DMS53 treated with DMSO at 0.1 percent for 48 hours (cell line): ENCODE results near the gene WDR93.

Source experiments
- DNase-seq: peaks from one replicate; lab custom pipeline; 2025; ENCODE audit not compliant: unreplicated experiment; lab: John Stamatoyannopoulos, UW

The WDR93 gene

GRCh38 chr15:89690276-89691218, at the start of gene WDR93, which contains the start of gene PEX11A:
WDR93 (plus strand) TSS chr15:89690811; CDS start chr15:89701747, 10,936 bp downstream.
PEX11A (minus strand) TSS chr15:89690754; CDS start chr15:89690632, 122 bp downstream.
- peak; percentile 62 for DNase-seq

DNA sequence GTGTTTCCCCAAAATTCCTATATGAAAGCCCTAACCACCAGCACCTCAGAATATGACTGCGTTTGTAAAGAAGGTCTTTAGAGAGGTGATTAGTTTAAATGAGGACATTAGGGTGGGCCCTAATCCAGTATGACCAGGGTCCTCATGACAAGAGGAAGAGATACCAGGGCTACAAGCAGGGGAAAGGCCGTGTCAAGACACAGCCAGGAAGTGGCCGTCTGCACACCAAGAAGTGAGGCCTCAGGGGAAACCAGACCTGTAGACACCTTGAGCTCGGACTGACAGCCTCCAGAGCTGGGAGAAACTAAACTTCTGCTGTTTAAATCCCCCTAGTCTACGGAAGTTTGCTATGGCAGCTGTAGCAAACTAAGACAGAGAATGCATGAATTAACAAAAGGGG, 49.6 kb upstream of the WDR93 start:
- no peak for DNase-seq

GRCh38 chr15:89642106-89642505, 48.5 kb upstream of the WDR93 start:
- no peak for DNase-seq

GRCh38 chr15:89645680-89646079, 44.9 kb upstream of the WDR93 start:
- DNase-seq = no peak

DNA sequence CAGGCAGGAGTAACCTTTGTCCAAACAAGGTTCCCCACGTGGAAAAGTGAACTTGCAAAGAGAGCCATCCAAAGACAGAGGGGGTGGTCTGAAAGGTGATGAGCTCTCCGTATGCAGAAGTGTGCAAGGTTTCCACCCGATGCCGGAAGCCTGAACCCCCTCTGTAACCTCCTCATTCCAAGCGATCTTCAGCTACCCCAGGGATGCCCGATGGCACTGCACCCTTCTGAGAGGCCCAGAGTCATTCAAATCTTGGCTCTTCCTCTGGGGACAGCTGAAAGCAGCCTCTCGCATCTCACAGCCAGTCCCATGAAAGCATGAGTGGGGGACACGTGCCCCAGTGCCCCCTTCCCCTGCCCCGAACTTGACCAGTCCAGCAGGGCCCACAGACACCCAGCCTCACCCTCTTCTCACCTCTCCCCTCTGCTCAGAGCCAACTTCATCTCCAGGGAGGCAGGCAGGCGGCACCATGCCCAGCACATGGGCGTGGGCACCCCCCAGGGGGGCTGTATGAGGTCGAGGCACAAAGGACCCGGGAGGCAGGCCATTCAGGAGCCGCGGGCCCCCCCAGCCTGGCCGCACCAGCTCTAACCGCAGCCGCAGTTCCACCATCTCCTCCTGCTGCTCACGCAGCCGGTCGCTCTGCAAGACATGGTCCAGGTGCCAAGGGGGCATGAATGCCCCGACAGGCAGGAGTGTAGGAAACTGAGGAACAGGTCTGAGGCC, 44.0 kb upstream of the WDR93 start:
- no peak for DNase-seq

DNA sequence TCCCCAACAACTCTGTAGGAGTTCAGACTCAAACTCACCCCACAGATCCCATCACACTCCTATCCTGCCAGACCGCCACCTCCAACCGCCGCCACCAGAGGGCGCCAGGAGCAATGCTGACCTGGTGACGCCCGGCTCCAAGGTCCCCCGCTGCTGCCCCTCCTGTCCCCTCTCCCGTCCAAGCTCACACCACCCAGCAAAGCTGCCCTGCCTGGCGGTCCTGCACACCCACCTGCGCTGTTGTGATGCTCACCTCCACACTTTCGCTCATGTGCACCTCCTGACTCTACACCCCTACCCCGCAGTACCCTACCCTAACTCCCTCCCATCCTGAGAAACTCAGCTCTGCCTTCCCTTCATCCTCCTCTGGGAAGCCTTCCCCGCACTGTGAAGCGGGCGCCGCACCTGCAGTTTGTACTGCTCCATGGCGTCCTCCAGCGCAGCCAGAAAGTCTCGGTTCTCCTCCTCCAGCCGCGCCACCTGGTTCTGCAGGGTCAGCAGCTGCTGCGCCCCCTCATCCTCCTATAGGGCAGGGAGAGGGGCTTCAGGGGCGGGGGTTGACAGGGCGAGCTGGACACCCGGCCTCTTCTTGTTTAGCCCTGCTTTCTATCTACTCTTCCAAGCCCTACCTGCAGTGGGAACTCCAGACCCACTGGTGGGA, 43.3 kb upstream of the WDR93 start:
- peak; percentile 15 for DNase-seq

DNA sequence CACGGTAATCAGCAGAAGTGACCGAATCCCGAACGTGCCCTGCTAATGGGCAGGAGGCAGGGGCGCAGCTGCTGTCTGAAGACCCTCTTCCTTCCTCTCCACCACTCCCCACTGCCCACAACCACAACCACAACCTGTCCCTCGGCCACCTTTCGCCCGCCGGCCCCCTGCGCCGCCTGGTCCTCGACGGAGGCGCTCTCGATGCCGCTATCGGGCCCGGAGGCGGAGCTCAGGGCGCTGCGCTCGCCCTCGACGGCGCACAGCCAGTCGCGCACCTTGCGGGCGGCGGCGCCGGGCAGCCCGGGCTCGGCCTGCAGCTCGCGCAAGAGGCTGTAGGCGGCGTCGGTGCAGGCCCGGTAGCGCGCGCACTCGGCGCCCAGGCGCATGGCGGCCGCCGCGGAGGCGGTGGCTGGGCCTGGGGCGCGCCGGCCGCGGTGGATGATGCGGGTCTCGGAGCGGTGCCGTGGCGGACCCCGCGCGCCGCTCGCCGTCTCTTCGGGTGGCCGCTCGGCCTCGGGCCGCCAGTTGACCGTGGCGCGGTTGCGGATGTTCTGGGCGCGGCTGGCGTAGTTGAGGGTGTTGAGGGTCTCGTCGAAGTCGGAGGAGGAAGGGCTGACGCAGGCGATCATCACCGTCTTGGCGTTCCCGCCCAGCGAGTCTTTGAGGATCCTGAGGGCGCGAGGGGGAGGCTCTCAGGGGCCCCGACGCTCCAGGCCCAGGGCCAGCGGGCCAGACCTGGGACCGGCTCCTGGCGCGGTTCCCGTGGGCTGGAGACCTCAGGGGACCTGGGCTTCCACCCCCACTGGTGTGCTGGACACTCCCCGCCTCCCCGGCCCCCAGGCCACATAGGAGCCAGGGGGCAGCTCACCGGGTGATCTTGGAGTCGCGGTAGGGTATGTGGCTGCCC, 42.3 kb upstream of the WDR93 start:
- no peak for DNase-seq

- DNase-seq = no peak
Measured at GRCh38 chr15:89649013-89649625, 41.5 kb upstream of the WDR93 start.

- DNase-seq = no peak
Measured at GRCh38 chr15:89649716-89650115, 40.9 kb upstream of the WDR93 start.

DNA sequence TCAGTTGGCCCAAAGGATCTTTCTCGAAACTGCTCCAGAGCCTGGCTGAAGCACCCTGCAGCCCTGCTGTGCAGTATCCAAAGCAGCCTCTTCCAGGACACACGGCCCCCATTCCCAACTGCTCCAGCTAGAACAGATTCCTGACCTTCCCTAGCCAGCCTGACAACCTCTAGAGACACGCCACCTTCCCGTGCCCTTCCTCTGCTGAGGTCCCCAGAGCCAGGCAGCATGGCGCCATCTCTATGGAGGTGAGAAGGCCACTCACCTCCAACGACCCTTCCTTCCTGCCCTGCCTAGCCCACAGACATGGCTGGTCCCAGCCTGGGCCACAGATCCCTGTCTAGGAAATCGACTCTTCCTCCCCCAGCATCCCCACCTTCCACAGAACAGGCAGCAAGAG, 38.5 kb upstream of the WDR93 start:
- no peak for DNase-seq

- DNase-seq = no peak
Measured at GRCh38 chr15:89652666-89653065, 37.9 kb upstream of the WDR93 start.

DNA sequence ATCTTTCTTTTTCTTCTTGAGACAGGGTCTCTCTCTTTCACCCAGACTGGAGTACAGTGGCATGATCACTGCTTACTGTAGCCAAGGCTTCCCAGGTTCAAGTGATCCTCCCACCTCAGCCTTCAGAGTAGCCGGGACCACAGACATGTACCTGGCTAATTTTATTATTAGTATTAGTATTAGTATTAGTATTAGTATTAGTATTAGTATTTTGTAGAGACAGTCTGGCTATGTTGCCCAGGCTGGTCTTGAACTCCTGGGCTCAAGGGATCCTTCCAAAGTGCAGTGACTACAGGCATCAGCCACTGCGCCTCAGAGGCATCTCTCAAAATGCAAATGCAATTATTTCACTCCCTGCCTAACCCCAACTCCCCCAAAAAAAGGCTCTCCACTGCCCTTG, 37.0 kb upstream of the WDR93 start:
- no peak for DNase-seq

DNA sequence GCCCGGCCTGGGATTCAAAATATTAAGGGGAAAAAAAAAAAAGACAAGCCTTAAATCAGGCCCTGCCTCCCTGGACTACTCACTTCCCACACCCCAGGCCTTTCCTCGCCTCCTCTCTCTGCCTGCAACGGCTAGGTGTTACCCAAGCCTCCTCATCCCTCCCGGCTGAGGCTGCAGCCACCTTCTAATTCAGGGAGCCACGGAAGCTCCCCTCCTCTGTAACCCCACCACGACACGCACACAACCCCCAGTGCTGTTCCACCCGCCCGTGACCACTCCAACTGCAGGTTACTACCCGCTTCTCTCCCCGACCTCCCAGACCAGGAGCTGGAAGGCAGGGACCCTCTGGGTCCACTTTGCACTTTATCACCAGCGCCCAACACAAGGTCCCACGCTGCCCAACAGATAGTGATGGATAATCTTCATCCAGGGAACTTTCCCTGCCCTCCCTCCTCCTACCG, 36.3 kb upstream of the WDR93 start:
- no peak for DNase-seq

GRCh38 chr15:89654847-89655805, 35.5 kb upstream of the WDR93 start, which contains the start of gene KIF7:
KIF7 (minus strand) TSS chr15:89655467; CDS start chr15:89652930, 2,537 bp downstream.
- no peak for DNase-seq

- no peak for DNase-seq
Measured at GRCh38 chr15:89656116-89656815, 34.3 kb upstream of the WDR93 start.

- no peak for DNase-seq
Measured at GRCh38 chr15:89657686-89658200, 32.9 kb upstream of the WDR93 start.

DNA sequence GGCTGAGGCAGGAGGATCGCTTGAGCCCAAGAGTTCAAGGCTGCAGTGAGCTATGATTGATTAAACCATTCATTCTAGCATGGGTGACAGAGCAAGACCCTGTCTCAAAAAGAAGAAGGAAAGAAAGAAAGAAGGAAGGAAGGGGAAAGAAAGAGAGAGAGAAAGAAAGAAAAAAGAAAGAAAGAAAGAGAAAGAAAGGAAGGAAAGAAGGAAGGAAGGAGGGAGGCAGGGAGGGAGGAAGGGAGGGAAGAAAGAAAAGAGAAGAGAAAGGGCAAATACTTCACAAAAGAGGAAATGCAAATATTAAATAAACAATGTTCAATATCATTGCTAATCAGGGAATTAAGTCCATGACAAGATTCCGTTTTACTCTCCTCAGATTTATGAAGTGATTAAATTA, 31.3 kb upstream of the WDR93 start:
- DNase-seq = no peak

DNA sequence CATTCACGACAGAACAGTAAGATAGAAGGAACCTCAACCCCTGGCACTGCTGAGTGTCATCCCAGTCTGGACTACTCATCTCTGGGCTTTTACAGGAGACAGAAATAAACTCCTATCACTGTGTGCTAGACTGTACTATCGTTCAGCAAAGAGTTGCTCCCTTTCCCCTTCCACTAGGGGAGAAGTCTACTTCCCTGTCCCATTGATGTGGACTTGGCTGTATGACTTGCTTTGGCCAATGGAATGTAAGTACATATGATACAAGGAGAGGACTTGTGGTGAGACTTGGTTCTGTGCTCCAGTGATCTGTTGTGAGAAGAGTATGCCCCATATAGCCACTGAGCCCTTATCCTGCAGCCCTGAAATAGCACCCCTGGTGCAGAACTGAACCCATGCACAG, 30.1 kb upstream of the WDR93 start:
- DNase-seq = no peak
